ENCODE data around the gene MAST4. TPM values are rescaled to one million over a fixed set of nuclear protein-coding genes. Genes with fewer than 3 reads are reported as not detected.

Gene MAST4
- total and polyA plus RNA-seq, 2 of the 13 experiments (the other 11 are each of a cell fraction or from before 2014, with no cell fraction given) = 3.4 to 3.7 TPM

DNA sequence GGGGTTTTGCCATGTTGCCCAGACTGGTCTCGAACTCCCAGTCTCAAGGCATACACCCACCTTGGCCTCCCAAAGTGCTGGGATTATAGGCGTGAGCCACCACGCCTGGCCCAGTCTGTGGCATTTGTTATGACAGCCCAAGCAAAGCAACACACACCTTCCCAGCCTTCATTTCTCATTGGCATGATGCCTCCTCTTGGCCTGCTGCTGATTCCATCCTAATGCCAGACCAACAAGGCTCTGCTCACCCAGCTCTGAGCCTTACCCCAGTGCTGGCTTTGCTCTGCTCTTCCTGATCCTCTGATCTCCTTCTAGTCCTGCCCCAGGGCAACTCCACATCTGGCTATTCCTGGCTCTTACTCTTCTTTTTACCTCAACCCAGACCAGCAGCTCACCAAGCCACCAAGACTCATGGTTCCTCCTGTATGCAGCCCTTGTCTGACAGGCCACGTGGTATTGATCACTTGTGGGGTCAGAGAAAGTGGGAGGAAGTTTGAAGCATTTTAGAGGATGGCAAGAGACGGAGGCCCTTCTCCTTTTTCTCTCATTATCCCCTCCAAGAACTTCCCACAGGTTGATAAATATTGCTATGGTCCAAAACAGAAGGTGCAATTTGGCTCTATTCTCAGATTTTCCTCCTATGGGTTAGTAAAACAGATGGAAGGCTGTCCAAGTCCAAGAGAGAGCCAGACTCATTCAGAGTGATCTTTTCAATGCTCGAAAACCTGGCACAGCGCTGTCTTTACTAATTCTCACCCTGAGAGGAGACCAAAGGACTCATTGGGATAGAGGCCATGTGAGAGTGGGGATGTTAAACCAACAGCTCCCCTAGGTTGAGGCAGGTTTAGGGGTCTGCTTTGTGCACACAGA is 599.4 kb downstream of the MAST4 start:
- H3K9ac ChIP-seq (ENCODE audit: insufficient read depth, low read depth, low read length) = no peak overlapping the region
- TF ChIP-seq KLF11 (CRISPR knock-in tag; IDR thresholded peaks at IDR 0.05) = no peak
- TF ChIP-seq CENPT (CRISPR knock-in tag; IDR thresholded peaks at IDR 0.05; ENCODE audit: low read depth) = no peak
- no peak for TF ChIP-seq NR3C1 (CRISPR knock-in tag; IDR thresholded peaks at IDR 0.05)
- TF ChIP-seq RNF2 (conservative IDR thresholded peaks at IDR 0.05; ENCODE audit: low read depth) = no peak
- no peak for TF ChIP-seq MXD4 (CRISPR knock-in tag; IDR thresholded peaks at IDR 0.05)
- TF ChIP-seq TCF12 (IDR thresholded peaks at IDR 0.05) = no peak
- TF ChIP-seq TCF12 (CRISPR knock-in tag; IDR thresholded peaks at IDR 0.05) = no peak
- TF ChIP-seq MATR3 (CRISPR knock-in tag; IDR thresholded peaks at IDR 0.05) = no peak
- TF ChIP-seq, protein P1, sequence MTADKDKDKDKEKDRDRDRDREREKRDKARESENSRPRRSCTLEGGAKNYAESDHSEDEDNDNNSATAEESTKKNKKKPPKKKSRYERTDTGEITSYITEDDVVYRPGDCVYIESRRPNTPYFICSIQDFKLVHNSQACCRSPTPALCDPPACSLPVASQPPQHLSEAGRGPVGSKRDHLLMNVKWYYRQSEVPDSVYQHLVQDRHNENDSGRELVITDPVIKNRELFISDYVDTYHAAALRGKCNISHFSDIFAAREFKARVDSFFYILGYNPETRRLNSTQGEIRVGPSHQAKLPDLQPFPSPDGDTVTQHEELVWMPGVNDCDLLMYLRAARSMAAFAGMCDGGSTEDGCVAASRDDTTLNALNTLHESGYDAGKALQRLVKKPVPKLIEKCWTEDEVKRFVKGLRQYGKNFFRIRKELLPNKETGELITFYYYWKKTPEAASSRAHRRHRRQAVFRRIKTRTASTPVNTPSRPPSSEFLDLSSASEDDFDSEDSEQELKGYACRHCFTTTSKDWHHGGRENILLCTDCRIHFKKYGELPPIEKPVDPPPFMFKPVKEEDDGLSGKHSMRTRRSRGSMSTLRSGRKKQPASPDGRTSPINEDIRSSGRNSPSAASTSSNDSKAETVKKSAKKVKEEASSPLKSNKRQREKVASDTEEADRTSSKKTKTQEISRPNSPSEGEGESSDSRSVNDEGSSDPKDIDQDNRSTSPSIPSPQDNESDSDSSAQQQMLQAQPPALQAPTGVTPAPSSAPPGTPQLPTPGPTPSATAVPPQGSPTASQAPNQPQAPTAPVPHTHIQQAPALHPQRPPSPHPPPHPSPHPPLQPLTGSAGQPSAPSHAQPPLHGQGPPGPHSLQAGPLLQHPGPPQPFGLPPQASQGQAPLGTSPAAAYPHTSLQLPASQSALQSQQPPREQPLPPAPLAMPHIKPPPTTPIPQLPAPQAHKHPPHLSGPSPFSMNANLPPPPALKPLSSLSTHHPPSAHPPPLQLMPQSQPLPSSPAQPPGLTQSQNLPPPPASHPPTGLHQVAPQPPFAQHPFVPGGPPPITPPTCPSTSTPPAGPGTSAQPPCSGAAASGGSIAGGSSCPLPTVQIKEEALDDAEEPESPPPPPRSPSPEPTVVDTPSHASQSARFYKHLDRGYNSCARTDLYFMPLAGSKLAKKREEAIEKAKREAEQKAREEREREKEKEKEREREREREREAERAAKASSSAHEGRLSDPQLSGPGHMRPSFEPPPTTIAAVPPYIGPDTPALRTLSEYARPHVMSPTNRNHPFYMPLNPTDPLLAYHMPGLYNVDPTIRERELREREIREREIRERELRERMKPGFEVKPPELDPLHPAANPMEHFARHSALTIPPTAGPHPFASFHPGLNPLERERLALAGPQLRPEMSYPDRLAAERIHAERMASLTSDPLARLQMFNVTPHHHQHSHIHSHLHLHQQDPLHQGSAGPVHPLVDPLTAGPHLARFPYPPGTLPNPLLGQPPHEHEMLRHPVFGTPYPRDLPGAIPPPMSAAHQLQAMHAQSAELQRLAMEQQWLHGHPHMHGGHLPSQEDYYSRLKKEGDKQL (CRISPR knock-in tag; IDR thresholded peaks at IDR 0.05; ENCODE audit: low read depth) = no peak
- TF ChIP-seq NRL (CRISPR knock-in tag; IDR thresholded peaks at IDR 0.05; ENCODE audit: borderline replicate concordance) = no peak
- TF ChIP-seq, protein P2, sequence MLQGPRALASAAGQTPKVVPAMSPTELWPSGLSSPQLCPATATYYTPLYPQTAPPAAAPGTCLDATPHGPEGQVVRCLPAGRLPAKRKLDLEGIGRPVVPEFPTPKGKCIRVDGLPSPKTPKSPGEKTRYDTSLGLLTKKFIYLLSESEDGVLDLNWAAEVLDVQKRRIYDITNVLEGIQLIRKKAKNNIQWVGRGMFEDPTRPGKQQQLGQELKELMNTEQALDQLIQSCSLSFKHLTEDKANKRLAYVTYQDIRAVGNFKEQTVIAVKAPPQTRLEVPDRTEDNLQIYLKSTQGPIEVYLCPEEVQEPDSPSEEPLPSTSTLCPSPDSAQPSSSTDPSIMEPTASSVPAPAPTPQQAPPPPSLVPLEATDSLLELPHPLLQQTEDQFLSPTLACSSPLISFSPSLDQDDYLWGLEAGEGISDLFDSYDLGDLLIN (CRISPR knock-in tag; IDR thresholded peaks at IDR 0.05; ENCODE audit: borderline replicate concordance) = no peak
- ChIA-PET CTCF (ENCODE audit: low intra/inter-chr PET ratio, low total read pairs) (no interaction called here), POLR2A (no interaction called here)
- intact Hi-C loops (cut with micrococcal nuclease; ENCODE audit: unreplicated experiment) (no loop called here), in situ Hi-C loops (cut with HindIII; ENCODE audit: extremely low pct_ligation_motif_present, low pct_unique_long_range_greater_than_20kb) (no loop called here)
- H3K4me1 ChIP-seq (ENCODE audit: insufficient read depth, low read length) = no peaks in the 10 kb centered on the region
- no peaks in the 10 kb centered on the region for H3K36me3 ChIP-seq (replicated peaks in 1 of 2; ENCODE audit: control insufficient read depth in 1 of 2, insufficient read depth in 2 of 2, low read length in 2 of 2)
- no peak for ATAC-seq
- H4K20me1 ChIP-seq (ENCODE audit: insufficient read depth, low read length) = no peaks in the 10 kb centered on the region
- H3K27me3 ChIP-seq (ENCODE audit: control insufficient read depth in 1 of 2, insufficient read depth in 2 of 2, low read length in 2 of 2) = no peaks in the 10 kb centered on the region
- H3K4me2 ChIP-seq (ENCODE audit: low read depth, low read length) = no peak overlapping the region
- FAIRE-seq = no peak
- no peaks in the 10 kb centered on the region for H3K9me3 ChIP-seq (ENCODE audit: low read length)
- no peak overlapping the region for H2AFZ ChIP-seq (ENCODE audit: low read length)
- DNase-seq (ENCODE audit: low spot score) = no peak
- WGBS (ENCODE audit: low lambda C conversion rate) = 30% methylated on average over 6 of the region's 7 CpGs
- no peaks in the 10 kb centered on the region for H3K79me2 ChIP-seq (ENCODE audit: insufficient read depth, low read length)
- no peak overlapping the region for H3K4me3 ChIP-seq (replicated peaks in 1 of 3; ENCODE audit: insufficient read depth in 1 of 3, low read depth in 2 of 3, low read length in 3 of 3)
- BruUV-seq (replicated peaks) = no TSS peak
- no peak overlapping the region for H3K27ac ChIP-seq (ENCODE audit: extremely low read length, insufficient read depth, low read length)

All from HepG2 (cell line).